ENCODE results near the gene TSPAN18. TPM values are rescaled to one million over a fixed set of nuclear protein-coding genes. Genes with fewer than 3 reads are reported as not detected.

Gene TSPAN18
- total RNA-seq, 2 experiments from 2014 or later, result not detected

- TF ChIP-seq EZH2phosphoT487 (IDR thresholded peaks at IDR 0.05; ENCODE audit: borderline replicate concordance, low read depth, low read length) (no peak), CTCF (conservative IDR thresholded peaks at IDR 0.05; ENCODE audit: low read length) (no peak)
- Histone ChIP-seq H3K9me3 (ENCODE audit: low read length) (no peaks in the 10 kb centered on the region), H4K20me1 (ENCODE audit: insufficient read depth, low read length) (no peaks in the 10 kb centered on the region), H3K4me2 (ENCODE audit: low read length) (no peak overlapping the region), H2AFZ (ENCODE audit: low read length) (no peak overlapping the region), H3K4me1 (ENCODE audit: insufficient read depth, low read length, poor library complexity, severe bottlenecking) (no peaks in the 10 kb centered on the region), H3K36me3 (ENCODE audit: insufficient read depth, low read length) (no peaks in the 10 kb centered on the region), H3K27ac (ENCODE audit: low read depth, low read length, poor library complexity, severe bottlenecking) (no peak overlapping the region), H3K9me2 (ENCODE audit: insufficient read depth, low read length) (no peaks in the 10 kb centered on the region), H3K79me2 (ENCODE audit: insufficient read depth, low read depth, low read length) (no peaks in the 10 kb centered on the region), H3K4me3 (ENCODE audit: low read depth, low read length, poor library complexity, severe bottlenecking) (no peak overlapping the region)
- intact Hi-C loops (cut with micrococcal nuclease; ENCODE audit: unreplicated experiment), result no loop called here
- BruUV-seq (replicated peaks), result no TSS peak
- CTCF ChIA-PET (ENCODE audit: unreplicated experiment), result no interaction called here
- POLR2A ChIA-PET, result no interaction called here
- DNase-seq (ENCODE audit: low spot score), result no peak
These were observed 151.1 kb downstream of the TSPAN18 start for GRCh38 chr11:44877571-44878497.

GRCh38 chr11:44878711-44879110, 151.9 kb downstream of the TSPAN18 start:
- H4K20me1 ChIP-seq (ENCODE audit: insufficient read depth, low read length), result no peaks in the 10 kb centered on the region
- H3K4me2 ChIP-seq (ENCODE audit: low read length), result no peak overlapping the region
- intact Hi-C loops (cut with micrococcal nuclease; ENCODE audit: unreplicated experiment), result no loop called here
- no peaks in the 10 kb centered on the region for H3K4me1 ChIP-seq (ENCODE audit: insufficient read depth, low read length, poor library complexity, severe bottlenecking)
- H2AFZ ChIP-seq (ENCODE audit: low read length), result no peak overlapping the region
- CTCF ChIA-PET (ENCODE audit: unreplicated experiment), result no interaction called here
- no peak overlapping the region for H3K4me3 ChIP-seq (ENCODE audit: low read depth, low read length, poor library complexity, severe bottlenecking)
- no peaks in the 10 kb centered on the region for H3K9me3 ChIP-seq (ENCODE audit: low read length)
- no peaks in the 10 kb centered on the region for H3K9me2 ChIP-seq (ENCODE audit: insufficient read depth, low read length)
- H3K27ac ChIP-seq (ENCODE audit: low read depth, low read length, poor library complexity, severe bottlenecking), result no peak overlapping the region
- no TSS peak for BruUV-seq (replicated peaks)
- no peaks in the 10 kb centered on the region for H3K36me3 ChIP-seq (ENCODE audit: insufficient read depth, low read length)
- no peak for DNase-seq (ENCODE audit: low spot score)
- no peak for TF ChIP-seq EZH2phosphoT487 (IDR thresholded peaks at IDR 0.05; ENCODE audit: borderline replicate concordance, low read depth, low read length)
- TF ChIP-seq CTCF (conservative IDR thresholded peaks at IDR 0.05; ENCODE audit: low read length), result no peak
- POLR2A ChIA-PET, result no interaction called here
- H3K79me2 ChIP-seq (ENCODE audit: insufficient read depth, low read depth, low read length), result no peaks in the 10 kb centered on the region

GRCh38 chr11:44879432-44879831, 152.7 kb downstream of the TSPAN18 start:
- Histone ChIP-seq H3K36me3 (ENCODE audit: insufficient read depth, low read length) (no peaks in the 10 kb centered on the region), H3K9me3 (ENCODE audit: low read length) (no peaks in the 10 kb centered on the region), H3K4me1 (ENCODE audit: insufficient read depth, low read length, poor library complexity, severe bottlenecking) (no peaks in the 10 kb centered on the region), H3K9me2 (ENCODE audit: insufficient read depth, low read length) (no peaks in the 10 kb centered on the region), H3K4me2 (ENCODE audit: low read length) (no peak overlapping the region), H4K20me1 (ENCODE audit: insufficient read depth, low read length) (no peaks in the 10 kb centered on the region), H3K4me3 (ENCODE audit: low read depth, low read length, poor library complexity, severe bottlenecking) (no peak overlapping the region), H2AFZ (ENCODE audit: low read length) (no peak overlapping the region), H3K27ac (ENCODE audit: low read depth, low read length, poor library complexity, severe bottlenecking) (no peak overlapping the region), H3K79me2 (ENCODE audit: insufficient read depth, low read depth, low read length) (no peaks in the 10 kb centered on the region)
- ChIA-PET POLR2A (no interaction called here), CTCF (ENCODE audit: unreplicated experiment) (no interaction called here)
- no TSS peak for BruUV-seq (replicated peaks)
- intact Hi-C loops (cut with micrococcal nuclease; ENCODE audit: unreplicated experiment), result no loop called here
- TF ChIP-seq CTCF (conservative IDR thresholded peaks at IDR 0.05; ENCODE audit: low read length), result no peak
- TF ChIP-seq EZH2phosphoT487 (IDR thresholded peaks at IDR 0.05; ENCODE audit: borderline replicate concordance, low read depth, low read length), result no peak
- DNase-seq (ENCODE audit: low spot score), result no peak
